Mesothelial cell of epicardium (in vitro differentiated cells): ENCODE results near the gene FXYD3. TPM values are rescaled to one million over a fixed set of nuclear protein-coding genes. Genes with fewer than 3 reads are reported as not detected.
"Not testable (repeated sequence)": the region's sequence is repeated elsewhere in the genome, so short reads cannot be mapped to it uniquely, and the experiment has no call there.

ENCODE experiments used
- DNase-seq, 2 experiments: peaks; one replicate each; pipeline ENCODE4 v3.0.0; 2021; ENCODE audit warnings: low spot score in 2 of 2; ENCODE audit not compliant: unreplicated experiment in 2 of 2
- H3K27ac Mint-ChIP-seq: 2 replicates; pipeline ENCODE4 v1.8.0; 2021; ENCODE audit warnings: mixed read lengths
- H3K27me3 Mint-ChIP-seq: 2 replicates; pipeline ENCODE4 v1.8.0; 2021; ENCODE audit warnings: low read depth, mixed read lengths
- H3K36me3 Mint-ChIP-seq: 2 replicates; pipeline ENCODE4 v1.8.0; 2021; ENCODE audit warnings: mixed read lengths
- H3K4me1 Mint-ChIP-seq: 2 replicates; pipeline ENCODE4 v1.8.0; 2021; ENCODE audit warnings: mixed read lengths
- H3K4me3 Mint-ChIP-seq: 2 replicates; pipeline ENCODE4 v1.8.0; 2021; ENCODE audit warnings: mild to moderate bottlenecking, moderate library complexity, mixed read lengths
- H3K9me3 Mint-ChIP-seq: 2 replicates; pipeline ENCODE4 v1.8.0; 2021; ENCODE audit warnings: mixed read lengths
- CTCF ChIP-seq: fragments of 200-600 bp; sonication (generic); IDR thresholded peaks from one replicate; pipeline ENCODE4 v1.5.0; 2021; ENCODE audit warnings: antibody characterized with exemption; ENCODE audit not compliant: unreplicated experiment
- total RNA-seq: library from RNA; stranded (reverse); gene quantifications from 3 replicates; pipeline ENCODE4 v1.2.1, GENCODE V29; 2021

The FXYD3 gene
- total RNA-seq, 1 donor from 2014 or later = 5.5 TPM

GRCh38 chr19:35128398-35129057 is 12.9 kb downstream of the FXYD3 start:
- H3K4me3 Mint-ChIP-seq = no peak overlapping the region
- no peaks in the 10 kb centered on the region for H3K27me3 Mint-ChIP-seq
- DNase-seq = no peak
- TF ChIP-seq CTCF = no peak
- H3K27ac Mint-ChIP-seq = no peak overlapping the region
- H3K9me3 Mint-ChIP-seq = no peaks in the 10 kb centered on the region
- H3K36me3 Mint-ChIP-seq = no peaks in the 10 kb centered on the region
- H3K4me1 Mint-ChIP-seq = no peaks in the 10 kb centered on the region

- H3K9me3 Mint-ChIP-seq, H3K36me3 Mint-ChIP-seq, H3K27me3 Mint-ChIP-seq, H3K4me1 Mint-ChIP-seq, H3K27ac Mint-ChIP-seq, DNase-seq, H3K4me3 Mint-ChIP-seq: not testable (repeated sequence)
Observed at GRCh38 chr19:35129724-35130274, 14.2 kb downstream of the FXYD3 start.

GRCh38 chr19:35130761-35131720 is 15.4 kb downstream of the FXYD3 start:
- Mint-ChIP-seq H3K4me3 (no peak overlapping the region), H3K27me3 (peaks cover 3% of the 10 kb centered on the region), H3K36me3 (no peaks in the 10 kb centered on the region), H3K9me3 (no peaks in the 10 kb centered on the region), H3K4me1 (peaks cover 3% of the 10 kb centered on the region), H3K27ac (no peak overlapping the region)
- no peak for DNase-seq
- TF ChIP-seq CTCF = no peak

GRCh38 chr19:35132254-35132653 is 16.6 kb downstream of the FXYD3 start:
- peaks cover 6% of the 10 kb centered on the region for H3K4me1 Mint-ChIP-seq
- H3K27ac Mint-ChIP-seq = no peak overlapping the region
- H3K9me3 Mint-ChIP-seq = no peaks in the 10 kb centered on the region
- H3K27me3 Mint-ChIP-seq = peaks cover 4% of the 10 kb centered on the region
- DNase-seq = no peak
- H3K4me3 Mint-ChIP-seq = no peak overlapping the region
- TF ChIP-seq CTCF = no peak
- H3K36me3 Mint-ChIP-seq = no peaks in the 10 kb centered on the region

GRCh38 chr19:35133826-35134225 is 18.2 kb downstream of the FXYD3 start:
- peaks cover 10% of the 10 kb centered on the region for H3K27me3 Mint-ChIP-seq

More at GRCh38 chr19:35133826-35134225, 18.2 kb downstream of the FXYD3 start:
- no peak for TF ChIP-seq CTCF
- Mint-ChIP-seq H3K4me3 (no peak overlapping the region), H3K4me1 (peaks cover 13% of the 10 kb centered on the region), H3K27ac (no peak overlapping the region), H3K36me3 (no peaks in the 10 kb centered on the region), H3K9me3 (no peaks in the 10 kb centered on the region)
- DNase-seq = no peak
